ENCODE data around the gene MS4A14. TPM values are rescaled to one million over a fixed set of nuclear protein-coding genes. Genes with fewer than 3 reads are reported as not detected.

The MS4A14 gene
- total and polyA plus RNA-seq, 2 of the 8 experiments (the other 6 are each of a cell fraction or from before 2014, with no cell fraction given), result not detected

DNA sequence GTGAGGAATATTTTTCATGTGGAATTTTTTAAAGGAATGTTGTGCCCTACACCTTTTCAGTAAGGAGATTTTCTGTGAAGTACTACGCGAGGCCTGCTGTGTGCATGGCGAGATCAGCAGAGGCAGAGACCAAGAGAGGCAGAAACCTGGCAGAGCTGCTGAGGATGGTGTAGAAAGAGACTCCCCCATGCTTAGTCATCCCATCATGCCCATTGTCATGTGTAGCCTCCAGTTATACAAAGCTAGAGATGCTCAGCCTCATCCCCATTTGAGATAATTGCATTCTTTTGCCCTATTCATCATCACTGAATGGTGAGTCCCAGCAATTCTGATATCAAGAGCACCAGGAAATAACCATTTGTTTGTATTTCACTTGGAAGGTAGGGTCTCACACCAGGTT lies 20.9 kb upstream of the MS4A14 start:
- Histone ChIP-seq H4K5ac (ENCODE audit: insufficient read length, low read depth, low read length) (no peak overlapping the region), H3K4ac (replicated peaks; ENCODE audit: insufficient read length, low read depth, low read length) (no peak overlapping the region), H3K14ac (ENCODE audit: insufficient read length) (no peak overlapping the region), H4K20me1 (replicated peaks in 1 of 2; ENCODE audit: control insufficient read depth in 1 of 2, insufficient read depth in 2 of 2, low read length in 2 of 2) (no peaks in the 10 kb centered on the region), H3K79me2 (ENCODE audit: control insufficient read depth in 1 of 2, insufficient read depth in 2 of 2, low read length in 2 of 2) (no peaks in the 10 kb centered on the region), H3K56ac (replicated peaks; ENCODE audit: insufficient read length, low read depth, low read length) (no peak overlapping the region), H2BK15ac (ENCODE audit: low read length) (no peak overlapping the region), H3K9ac (replicated peaks in 1 of 4; ENCODE audit: extremely low read depth in 1 of 4, low read depth in 3 of 4, low read length in 3 of 4) (no peak overlapping the region), H3K4me2 (ENCODE audit: insufficient read depth in 1 of 2, low read depth in 2 of 2, low read length in 2 of 2) (no peak overlapping the region), H2BK12ac (ENCODE audit: low read depth, low read length) (no peak overlapping the region), H3K4me3 (ENCODE audit: extremely low read depth in 1 of 4, insufficient read depth in 2 of 4, low read depth in 3 of 4, low read length in 4 of 4) (no peak overlapping the region), H2BK20ac (ENCODE audit: low read length) (no peak overlapping the region), H3K4me1 (replicated peaks in 1 of 4; ENCODE audit: control insufficient read depth in 3 of 4, insufficient read depth in 4 of 4, low read length in 3 of 4) (no peaks in the 10 kb centered on the region), H4K8ac (ENCODE audit: extremely low read depth, insufficient read depth, low read length) (no peak overlapping the region; the same call in 1 of the 2 replicates), H3K9me3 (ENCODE audit: insufficient read depth in 2 of 2, low read depth in 1 of 2, low read length in 1 of 2) (no peaks in the 10 kb centered on the region), H3K27me3 (replicated peaks in 1 of 4; ENCODE audit: control insufficient read depth in 3 of 4, extremely low read depth in 1 of 4, insufficient read depth in 3 of 4, low read length in 3 of 4) (no peaks in the 10 kb centered on the region), H2AK5ac (ENCODE audit: low read depth, low read length) (no peak overlapping the region), H3K23me2 (ENCODE audit: low read depth, low read length) (no peaks in the 10 kb centered on the region), H2BK5ac (ENCODE audit: low read depth, low read length) (no peak overlapping the region), H4K91ac (replicated peaks; ENCODE audit: insufficient read length, low read length) (no peak overlapping the region), H3K23ac (ENCODE audit: insufficient read length) (no peak overlapping the region), H3K18ac (ENCODE audit: extremely low read depth, low read length) (no peak overlapping the region), H3K27ac (ENCODE audit: low read depth, low read length) (no peak overlapping the region), H2BK120ac (replicated peaks; ENCODE audit: low read depth, low read length) (no peak overlapping the region), H3K79me1 (ENCODE audit: low read depth, low read length) (no peaks in the 10 kb centered on the region), H3K36me3 (ENCODE audit: control insufficient read depth in 2 of 4, insufficient read depth in 4 of 4, low read length in 3 of 4) (no peaks in the 10 kb centered on the region), H2AFZ (ENCODE audit: low read length) (no peak overlapping the region; the same call in 1 of the 2 replicates)
- DNase-seq (ENCODE audit: low read depth in 1 of 2, low spot score in 2 of 2) (no peak), FAIRE-seq (no peak)
- ChIA-PET CTCF (ENCODE audit: partially characterized antibody) (no interaction called here), POLR2A (ENCODE audit: partially characterized antibody) (no interaction called here)
- no peak for TF ChIP-seq BRCA1 (IDR thresholded peaks at IDR 0.05; ENCODE audit: low read depth, low read length)
- no peak for TF ChIP-seq SP4 (IDR thresholded peaks at IDR 0.05; ENCODE audit: low read length)
- whole genome bisulfite sequencing, 2 experiments (ENCODE audit: extremely low coverage in 1 of 2, insufficient coverage in 1 of 2, insufficient read length in 1 of 2, insufficient replicate concordance in 2 of 2, low coverage in 1 of 2, low lambda C conversion rate in 2 of 2, missing lambda C conversion rate in 1 of 2), result 86% methylated on average over 3 of the region's 3 CpGs; no CpG with 5 or more reads in 1 of the 2 experiments

Data from H1 (cell line).